ENCODE results near the gene KIF21B.

- no peak for TF ChIP-seq FOXM1 (IDR thresholded peaks at IDR 0.05; ENCODE audit: borderline replicate concordance)
- no peak for TF ChIP-seq NFRKB (IDR thresholded peaks at IDR 0.05)
- TF ChIP-seq BHLHE40 (IDR thresholded peaks at IDR 0.05; ENCODE audit: borderline replicate concordance), result no peak
- TF ChIP-seq ELF4 (IDR thresholded peaks at IDR 0.05), result no peak
- TF ChIP-seq SUZ12 (IDR thresholded peaks at IDR 0.05), result no peak
- TF ChIP-seq FOXK2 (IDR thresholded peaks at IDR 0.05), result no peak
- no peak for TF ChIP-seq HDGF (IDR thresholded peaks at IDR 0.05; ENCODE audit: borderline replicate concordance)
- no peak for TF ChIP-seq PKNOX1 (IDR thresholded peaks at IDR 0.05)
- no peak for TF ChIP-seq ARNT (IDR thresholded peaks at IDR 0.05)
- TF ChIP-seq ZNF384 (IDR thresholded peaks at IDR 0.05), result no peak
- no peak for TF ChIP-seq L3MBTL2 (conservative IDR thresholded peaks at IDR 0.05)
- no peak for TF ChIP-seq SP1 (IDR thresholded peaks at IDR 0.05)
- no peak for TF ChIP-seq TARDBP (IDR thresholded peaks at IDR 0.05)
Measured at GRCh38 chr1:200988693-200989092, 34.8 kb downstream of the KIF21B start.

All from HEK293T (cell line).